Stimulated activated CD8-positive, alpha-beta memory T cell treated with anti-CD3 and anti-CD28 coated beads, Interleukin-15, amount 100 ng/mL, for 1 hour (primary cell): ENCODE data around the gene GZMB.
"Not testable (repeated sequence)": the region's sequence is repeated elsewhere in the genome, so short reads cannot be mapped to it uniquely, and the experiment has no call there.

Experiments
- DNase-seq: peaks from one replicate; pipeline ENCODE4 v3.0.0-alpha.2; 2020; ENCODE audit warnings: low read depth

The GZMB gene

GRCh38 chr14:24634158-24634557, at the start of gene GZMB:
Gene GZMB (minus strand): TSS chr14:24634190. CDS start chr14:24634160, 30 bp downstream.
- peak; percentile 38 for DNase-seq

- DNase-seq: no peak
Observed at GRCh38 chr14:24681056-24681455, 47.1 kb upstream of the GZMB start.

GRCh38 chr14:24680516-24680915, 46.5 kb upstream of the GZMB start:
- DNase-seq: no peak

GRCh38 chr14:24679248-24679961, 45.4 kb upstream of the GZMB start:
- no peak for DNase-seq

GRCh38 chr14:24678801-24679247, 44.8 kb upstream of the GZMB start:
- peak; percentile 64 for DNase-seq

GRCh38 chr14:24677956-24678355, 44.0 kb upstream of the GZMB start:
- DNase-seq: no peak

- DNase-seq: no peak
Observed at GRCh38 chr14:24674204-24674970, 40.4 kb upstream of the GZMB start.

- peak; percentile 30 for DNase-seq
Observed at GRCh38 chr14:24673534-24674203, 39.7 kb upstream of the GZMB start.

GRCh38 chr14:24673059-24673458, 39.1 kb upstream of the GZMB start:
- no peak for DNase-seq

- no peak for DNase-seq
Observed at GRCh38 chr14:24670594-24670993, 36.6 kb upstream of the GZMB start.

GRCh38 chr14:24669651-24670050, 35.7 kb upstream of the GZMB start:
- no peak for DNase-seq

GRCh38 chr14:24665440-24665991, 31.5 kb upstream of the GZMB start:
- DNase-seq: no peak

- DNase-seq: no peak
Observed at GRCh38 chr14:24664366-24664765, 30.4 kb upstream of the GZMB start.

- DNase-seq: no peak
Observed at GRCh38 chr14:24662753-24663152, 28.8 kb upstream of the GZMB start.

GRCh38 chr14:24659916-24660570, 26.1 kb upstream of the GZMB start:
- no peak for DNase-seq

- not testable (repeated sequence) for DNase-seq
Observed at GRCh38 chr14:24648361-24648760, 14.4 kb upstream of the GZMB start.

GRCh38 chr14:24639905-24640304, 5.9 kb upstream of the GZMB start:
- no peak for DNase-seq

- no peak for DNase-seq
Observed at GRCh38 chr14:24639270-24639669, 5.3 kb upstream of the GZMB start.

- no peak for DNase-seq
Observed at GRCh38 chr14:24633353-24633752, 637 bp downstream of the GZMB start.

GRCh38 chr14:24632761-24633160, 1.2 kb downstream of the GZMB start:
- DNase-seq: no peak

GRCh38 chr14:24632336-24632735, 1.7 kb downstream of the GZMB start:
- DNase-seq: no peak

GRCh38 chr14:24631749-24632335, 2.1 kb downstream of the GZMB start:
- DNase-seq: no peak
